HepG2 (cell line): ENCODE results near the gene C12orf43. TPM values are rescaled to one million over a fixed set of nuclear protein-coding genes. Genes with fewer than 3 reads are reported as not detected.

Experiments
- CCAR2 ChIP-seq: fragments of 200-400 bp; formaldehyde crosslinking; optimal IDR thresholded peaks from 2 replicates; pipeline ENCODE3; 2018; ENCODE audit warnings: low read depth, mild to moderate bottlenecking, low read length, moderate library complexity
- CREBL2 ChIP-seq: sonication (generic); formaldehyde crosslinking; IDR thresholded peaks from 2 replicates; pipeline ENCODE4 v1.8.1; 2023; ENCODE audit warnings: missing genetic modification reagents, mild to moderate bottlenecking, borderline replicate concordance
- EED ChIP-seq: sonication (generic); formaldehyde crosslinking; IDR thresholded peaks from 2 replicates; pipeline ENCODE4 v1.5.0; 2020; ENCODE audit warnings: mild to moderate bottlenecking, missing genetic modification reagents
- ESRRA ChIP-seq: sonication (generic); formaldehyde crosslinking; IDR thresholded peaks from 2 replicates; pipeline ENCODE4 v1.5.1; 2020; ENCODE audit warnings: mild to moderate bottlenecking, low read depth, missing genetic modification reagents
- GATA4 ChIP-seq: sonication (generic); IDR thresholded peaks from 2 replicates; pipeline ENCODE4 v1.6.1; 2016; ENCODE audit warnings: antibody characterized with exemption, low read depth, borderline replicate concordance
- GATAD1 ChIP-seq: IDR thresholded peaks from 2 replicates; pipeline ENCODE4 v1.6.1; 2016; ENCODE audit warnings: missing genetic modification reagents, missing compliant biosample characterization
- HDAC1 ChIP-seq: sonication (generic); formaldehyde crosslinking; IDR thresholded peaks from 2 replicates; pipeline ENCODE4 v1.5.1; 2020; ENCODE audit warnings: mild to moderate bottlenecking, missing genetic modification reagents
- HIVEP1 ChIP-seq: sonication (generic); formaldehyde crosslinking; IDR thresholded peaks from 2 replicates; pipeline ENCODE4 v1.4.0; 2020; ENCODE audit warnings: mild to moderate bottlenecking, missing genetic modification reagents
- HNF4A ChIP-seq: sonication (generic); formaldehyde crosslinking; IDR thresholded peaks from 2 replicates; pipeline ENCODE4 v1.4.0; 2020; ENCODE audit warnings: missing genetic modification reagents
- KLF13 ChIP-seq: sonication (generic); formaldehyde crosslinking; IDR thresholded peaks from 2 replicates; pipeline ENCODE4 v1.4.0; 2020; ENCODE audit warnings: mild to moderate bottlenecking, missing genetic modification reagents
- MZF1 ChIP-seq: sonication (generic); formaldehyde crosslinking; IDR thresholded peaks from 2 replicates; pipeline ENCODE4 v1.8.1; 2023; ENCODE audit warnings: mild to moderate bottlenecking, missing genetic modification reagents, borderline replicate concordance
- NFIB ChIP-seq: sonication (generic); formaldehyde crosslinking; IDR thresholded peaks from 2 replicates; pipeline ENCODE4 v1.9.0; 2021; ENCODE audit warnings: missing genetic modification reagents, mild to moderate bottlenecking, borderline replicate concordance
- REL ChIP-seq: sonication (generic); formaldehyde crosslinking; conservative IDR thresholded peaks from 2 replicates; pipeline ENCODE4 v1.8.0; 2022; ENCODE audit warnings: mild to moderate bottlenecking, missing genetic modification reagents, moderate library complexity
- RXRB ChIP-seq: IDR thresholded peaks from 2 replicates; pipeline ENCODE4 v1.6.1; 2016; ENCODE audit warnings: borderline replicate concordance, missing genetic modification reagents, missing compliant biosample characterization
- SNAPC2 ChIP-seq: sonication (generic); formaldehyde crosslinking; IDR thresholded peaks from 2 replicates; pipeline ENCODE4 v1.8.1; 2022; ENCODE audit warnings: mild to moderate bottlenecking, missing genetic modification reagents
- STAT5B ChIP-seq: sonication (generic); formaldehyde crosslinking; IDR thresholded peaks from 2 replicates; pipeline ENCODE4 v1.4.0; 2020; ENCODE audit warnings: missing genetic modification reagents
- ZNF20 ChIP-seq: sonication (generic); formaldehyde crosslinking; IDR thresholded peaks from 2 replicates; pipeline ENCODE4 v1.4.0; 2020; ENCODE audit warnings: mild to moderate bottlenecking, moderate library complexity, missing genetic modification reagents
- ZNF30 ChIP-seq: sonication (generic); formaldehyde crosslinking; IDR thresholded peaks from 2 replicates; pipeline ENCODE4 v1.5.0; 2020; ENCODE audit warnings: mild to moderate bottlenecking, missing genetic modification reagents
- ZNF326 ChIP-seq: sonication (generic); formaldehyde crosslinking; IDR thresholded peaks from 2 replicates; pipeline ENCODE4 v1.4.0; 2020; ENCODE audit warnings: missing genetic modification reagents, borderline replicate concordance
- ZNF331 ChIP-seq: sonication (generic); formaldehyde crosslinking; IDR thresholded peaks from 2 replicates; pipeline ENCODE4 v1.4.0; 2020; ENCODE audit warnings: missing genetic modification reagents
- ZNF337 ChIP-seq: sonication (generic); formaldehyde crosslinking; IDR thresholded peaks from 2 replicates; pipeline ENCODE4 v1.5.1; 2020; ENCODE audit warnings: missing genetic modification reagents, low read depth, mild to moderate bottlenecking, borderline replicate concordance
- ZNF556 ChIP-seq: sonication (generic); formaldehyde crosslinking; IDR thresholded peaks from 2 replicates; pipeline ENCODE4 v1.4.0; 2020; ENCODE audit warnings: mild to moderate bottlenecking, missing genetic modification reagents, borderline replicate concordance
- ZNF83 ChIP-seq: sonication (generic); formaldehyde crosslinking; IDR thresholded peaks from 2 replicates; pipeline ENCODE4 v1.4.0; 2020; ENCODE audit warnings: missing genetic modification reagents, mild to moderate bottlenecking, borderline replicate concordance
- ZNF839 ChIP-seq: sonication (generic); formaldehyde crosslinking; IDR thresholded peaks from 2 replicates; pipeline ENCODE4 v1.4.0; 2020; ENCODE audit warnings: missing genetic modification reagents, mild to moderate bottlenecking, borderline replicate concordance
- ZSCAN22 ChIP-seq: sonication (generic); formaldehyde crosslinking; IDR thresholded peaks from 2 replicates; pipeline ENCODE4 v1.4.0; 2020; ENCODE audit warnings: mild to moderate bottlenecking, missing genetic modification reagents
- ZSCAN29 ChIP-seq: sonication (generic); formaldehyde crosslinking; conservative IDR thresholded peaks from 2 replicates; pipeline ENCODE4 v1.4.0; 2020; ENCODE audit warnings: mild to moderate bottlenecking, missing genetic modification reagents
- polyA plus RNA-seq, 8 experiments: library from polyadenylated mRNA; depleted of rRNA in 3 of 8; stranded (reverse) in 7 of 8; unstranded in 1 of 8; fragments of >200 nt; fragmentation: Illumina TruSeq in 4 of 8; extraction: Trizol in 4 of 8; gene quantifications; 2 replicates each; pipeline versions ENCODE4 v1.2.1 to v1.2.3, GENCODE V29; 2011 to 2016; ENCODE audit warnings: low read depth in 4 of 8, missing spikeins in 1 of 8, mixed read lengths in 1 of 8; ENCODE audit not compliant: insufficient read depth in 1 of 8
- total RNA-seq, 5 experiments: library from RNA; depleted of rRNA; stranded (reverse); fragments of >200 nt; fragmentation: Illumina TruSeq; extraction: Trizol; gene quantifications; 2 replicates each; pipeline ENCODE4 v1.2.3, GENCODE V29; 2016; ENCODE audit warnings: low read depth in 1 of 5
- TF ChIP-seq, protein P1 (sequence below): sonication (generic); formaldehyde crosslinking; IDR thresholded peaks from 2 replicates; pipeline ENCODE4 v1.4.0; 2020; ENCODE audit warnings: missing genetic modification reagents
- TF ChIP-seq, protein P2 (sequence below): sonication (generic); formaldehyde crosslinking; IDR thresholded peaks from 2 replicates; pipeline ENCODE4 v1.5.0; 2020; ENCODE audit warnings: missing genetic modification reagents

Gene C12orf43
- total and polyA plus RNA-seq, 2 of the 13 experiments (the other 11 are each of a cell fraction or from before 2014, with no cell fraction given), result 7.9 to 11.1 TPM

GRCh38 chr12:120978296-120979219 is 37.7 kb downstream of the C12orf43 start, which contains the start of gene HNF1A (continued):
- TF ChIP-seq ZNF337 (CRISPR knock-in tag) (peak; percentile 55; the same call in 1 of the 2 replicates), SNAPC2 (CRISPR knock-in tag) (no peak), ZSCAN22 (CRISPR knock-in tag) (peak; percentile 63; the same call in 1 of the 2 replicates), HDAC1 (CRISPR knock-in tag) (peak; percentile 94), HIVEP1 (CRISPR knock-in tag) (peak; percentile 92), ZNF556 (peak; percentile 91), HNF4A (CRISPR knock-in tag) (peak; percentile 98), ZNF839 (CRISPR knock-in tag) (no peak), KLF13 (CRISPR knock-in tag) (no peak; the same call in 1 of the 2 replicates), ESRRA (peak; percentile 86), ZNF30 (CRISPR knock-in tag) (no peak), CCAR2 (no peak), ZSCAN29 (CRISPR knock-in tag) (peak; percentile 94; the same call in 1 of the 2 replicates), CREBL2 (CRISPR knock-in tag) (0 out of 2 replicates have a peak, but pooled peaks have one; percentile 13), NFIB (CRISPR knock-in tag) (no peak), REL (CRISPR knock-in tag) (no peak), ZNF331 (CRISPR knock-in tag) (peak; percentile 70; the same call in 1 of the 2 replicates), STAT5B (CRISPR knock-in tag) (no peak), EED (CRISPR knock-in tag) (0 out of 2 replicates have a peak, but pooled peaks have one; percentile 2), GATA4 (peak; percentile 74; the same call in 1 of the 2 replicates), GATAD1 (CRISPR knock-in tag) (peak; percentile 56; the same call in 1 of the 2 replicates), RXRB (CRISPR knock-in tag) (peak; percentile 82), ZNF83 (CRISPR knock-in tag) (no peak), ZNF326 (no peak), ZNF20 (peak; percentile 54; the same call in 1 of the 2 replicates), MZF1 (CRISPR knock-in tag) (no peak)
- TF ChIP-seq, protein P1, sequence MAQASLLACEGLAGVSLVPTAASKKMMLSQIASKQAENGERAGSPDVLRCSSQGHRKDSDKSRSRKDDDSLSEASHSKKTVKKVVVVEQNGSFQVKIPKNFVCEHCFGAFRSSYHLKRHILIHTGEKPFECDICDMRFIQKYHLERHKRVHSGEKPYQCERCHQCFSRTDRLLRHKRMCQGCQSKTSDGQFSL (CRISPR knock-in tag), result peak; percentile 94
- TF ChIP-seq, protein P2, sequence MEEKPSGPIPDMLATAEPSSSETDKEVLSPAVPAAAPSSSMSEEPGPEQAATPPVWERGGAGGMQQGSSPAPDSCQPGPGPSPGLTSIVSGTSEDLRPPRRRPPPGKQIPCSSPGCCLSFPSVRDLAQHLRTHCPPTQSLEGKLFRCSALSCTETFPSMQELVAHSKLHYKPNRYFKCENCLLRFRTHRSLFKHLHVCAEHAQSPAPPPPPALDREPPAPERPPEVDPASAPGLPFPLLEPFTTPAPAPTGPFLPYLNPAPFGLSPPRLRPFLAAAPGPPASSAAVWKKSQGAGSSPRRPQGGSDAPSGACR (CRISPR knock-in tag), result 0 out of 2 replicates have a peak, but pooled peaks have one; percentile 71
